Measurements from ENCODE around the gene LCAT.

DNA sequence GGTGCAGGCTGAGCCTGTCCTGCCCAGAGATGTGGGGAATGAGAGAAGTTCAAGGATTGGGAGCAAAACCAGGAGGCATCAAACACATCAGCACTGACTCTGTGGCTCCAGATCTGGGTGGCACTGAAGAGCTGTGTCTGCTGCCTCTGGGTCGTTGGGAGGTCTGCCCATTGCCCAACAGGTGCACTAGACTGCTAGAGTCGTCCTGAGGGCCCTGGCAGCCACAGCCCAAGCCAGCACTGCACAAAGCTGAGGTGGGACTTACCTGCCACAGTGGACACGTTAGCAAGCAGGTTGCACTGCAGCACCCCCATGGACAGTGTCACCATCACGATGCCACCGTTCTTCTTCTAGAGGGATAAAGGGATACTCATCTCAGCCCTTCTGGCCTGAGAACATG lies 33.1 kb upstream of the LCAT start:
- TF ChIP-seq, protein P1, sequence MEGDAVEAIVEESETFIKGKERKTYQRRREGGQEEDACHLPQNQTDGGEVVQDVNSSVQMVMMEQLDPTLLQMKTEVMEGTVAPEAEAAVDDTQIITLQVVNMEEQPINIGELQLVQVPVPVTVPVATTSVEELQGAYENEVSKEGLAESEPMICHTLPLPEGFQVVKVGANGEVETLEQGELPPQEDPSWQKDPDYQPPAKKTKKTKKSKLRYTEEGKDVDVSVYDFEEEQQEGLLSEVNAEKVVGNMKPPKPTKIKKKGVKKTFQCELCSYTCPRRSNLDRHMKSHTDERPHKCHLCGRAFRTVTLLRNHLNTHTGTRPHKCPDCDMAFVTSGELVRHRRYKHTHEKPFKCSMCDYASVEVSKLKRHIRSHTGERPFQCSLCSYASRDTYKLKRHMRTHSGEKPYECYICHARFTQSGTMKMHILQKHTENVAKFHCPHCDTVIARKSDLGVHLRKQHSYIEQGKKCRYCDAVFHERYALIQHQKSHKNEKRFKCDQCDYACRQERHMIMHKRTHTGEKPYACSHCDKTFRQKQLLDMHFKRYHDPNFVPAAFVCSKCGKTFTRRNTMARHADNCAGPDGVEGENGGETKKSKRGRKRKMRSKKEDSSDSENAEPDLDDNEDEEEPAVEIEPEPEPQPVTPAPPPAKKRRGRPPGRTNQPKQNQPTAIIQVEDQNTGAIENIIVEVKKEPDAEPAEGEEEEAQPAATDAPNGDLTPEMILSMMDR (IDR thresholded peaks at IDR 0.05) = no peak
- TF ChIP-seq EP300 (IDR thresholded peaks at IDR 0.05) = no peak

Measured in tibial nerve (tissue), 4 donors.